GM23248 (cell line): ENCODE results near the gene PPP6R2. TPM values are rescaled to one million over a fixed set of nuclear protein-coding genes. Genes with fewer than 3 reads are reported as not detected.
"Not testable (repeated sequence)": the region's sequence is repeated elsewhere in the genome, so short reads cannot be mapped to it uniquely, and the experiment has no call there.

Source experiments
- DNase-seq: peaks from one replicate; pipeline ENCODE4 v3.0.0-alpha.2; 2015
- H2AFZ ChIP-seq: fragments of 200-600 bp; sonication (generic); 2 replicates; pipeline ENCODE4 v1.6.1; 2016; ENCODE audit warnings: antibody characterized with exemption
- H3F3A ChIP-seq: fragments of 200-600 bp; sonication (generic); 2 replicates; pipeline ENCODE4 v1.6.1; 2016; ENCODE audit warnings: mild to moderate bottlenecking, antibody characterized with exemption, mixed run types; ENCODE audit not compliant: insufficient read depth
- H3K27ac ChIP-seq: fragments of 200-600 bp; sonication (generic); 2 replicates; pipeline ENCODE4 v1.5.1; 2016; ENCODE audit warnings: mild to moderate bottlenecking
- H3K27me3 ChIP-seq: fragments of 200-600 bp; sonication (generic); replicated peaks from 2 replicates; pipeline ENCODE4 v1.6.1; 2016; ENCODE audit warnings: mild to moderate bottlenecking; ENCODE audit not compliant: insufficient read depth
- H3K36me3 ChIP-seq: fragments of 200-600 bp; sonication (generic); 2 replicates; pipeline ENCODE4 v1.6.1; 2016; ENCODE audit warnings: low read depth, mild to moderate bottlenecking
- H3K4me1 ChIP-seq: fragments of 200-600 bp; sonication (generic); 2 replicates; pipeline ENCODE4 v1.6.1; 2016; ENCODE audit warnings: mild to moderate bottlenecking; ENCODE audit not compliant: insufficient read depth
- H3K4me2 ChIP-seq: fragments of 200-600 bp; sonication (generic); one replicate; pipeline ENCODE4 v1.6.1; 2016; ENCODE audit warnings: mild to moderate bottlenecking; ENCODE audit not compliant: unreplicated experiment
- H3K4me3 ChIP-seq: fragments of 200-600 bp; sonication (generic); 2 replicates; pipeline ENCODE4 v1.5.1; 2016; ENCODE audit warnings: mild to moderate bottlenecking
- H3K79me2 ChIP-seq: fragments of 200-600 bp; sonication (generic); 2 replicates; pipeline ENCODE4 v1.6.1; 2016; ENCODE audit warnings: mild to moderate bottlenecking; ENCODE audit not compliant: insufficient read depth
- H3K9ac ChIP-seq: fragments of 200-600 bp; sonication (generic); 2 replicates; pipeline ENCODE4 v1.6.1; 2016; ENCODE audit warnings: mild to moderate bottlenecking
- H3K9me2 ChIP-seq: fragments of 200-600 bp; sonication (generic); 2 replicates; pipeline ENCODE4 v1.6.1; 2016; ENCODE audit warnings: mixed run types, mild to moderate bottlenecking, moderate library complexity; ENCODE audit not compliant: insufficient read depth
- H3K9me3 ChIP-seq: fragments of 200-600 bp; sonication (generic); one replicate; pipeline ENCODE4 v1.6.1; 2017; ENCODE audit warnings: low read depth
- H4K20me1 ChIP-seq: fragments of 200-600 bp; sonication (generic); 2 replicates; pipeline ENCODE4 v1.6.0; 2016; ENCODE audit not compliant: insufficient read depth
- EZH2 ChIP-seq: fragments of 200-600 bp; sonication (generic); IDR thresholded peaks from 2 replicates; pipeline ENCODE4 v1.6.1; 2018; ENCODE audit warnings: antibody characterized with exemption, mild to moderate bottlenecking; ENCODE audit not compliant: insufficient read depth, poor library complexity, severe bottlenecking
- EZH2phosphoT487 ChIP-seq: fragments of 200-600 bp; sonication (generic); IDR thresholded peaks from 2 replicates; pipeline ENCODE4 v1.6.1; 2018; ENCODE audit warnings: antibody characterized with exemption, moderate library complexity, mild to moderate bottlenecking, low read depth; ENCODE audit not compliant: insufficient read depth
- WGBS, 2 experiments: methylation state at CpG; one replicate each; pipeline ENCODE4 v1.1.6; 2015 to 2017; ENCODE audit warnings: low lambda C conversion rate in 2 of 2, low coverage in 1 of 2; ENCODE audit errors: missing lambda C conversion rate in 2 of 2; 5-methylcytosine and 5-hydroxymethylcytosine counted together
- in situ Hi-C: fragments of 300-500 bp; cut with MboI; formaldehyde crosslinking; loops from 2 replicates; pipeline ENCODE4 v1.15.0; 2020
- polyA plus RNA-seq: library from polyadenylated mRNA; unstranded; fragments of >200 nt; fragmentation: Nextera tagmentation; extraction: Ambion mirVana; gene quantifications from 2 replicates; pipeline ENCODE4 v1.2.1, GENCODE V29; 2016
- total RNA-seq: library from RNA; depleted of rRNA; stranded (reverse); fragments of >200 nt; shearing (Covaris generic); gene quantifications from 2 replicates; pipeline ENCODE4 v1.2.3, GENCODE V29; 2014

PPP6R2 gene
- total and polyA plus RNA-seq, 2 experiments from 2014 or later: 22.2 to 58.4 TPM

DNA sequence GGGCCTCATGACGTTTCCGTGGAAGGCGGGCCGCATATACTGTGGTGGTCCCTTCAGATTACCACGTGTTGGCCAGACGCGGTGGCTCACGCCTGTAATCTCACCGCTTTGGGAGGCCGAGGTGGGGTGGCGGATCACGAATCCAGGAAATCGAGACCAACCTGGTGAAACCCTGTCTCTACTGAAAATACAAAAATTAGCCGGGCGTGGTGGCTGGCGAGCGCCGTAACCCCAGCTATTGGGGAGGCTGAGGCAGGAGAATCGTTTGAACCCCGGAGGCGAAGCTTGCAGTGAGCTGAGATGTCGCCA is 15.5 kb upstream of the PPP6R2 start:
- no peak for DNase-seq
- 0 out of 2 replicates have a peak, but pooled peaks cover 4% of the 10 kb centered on the region for H3K4me1 ChIP-seq
- TF ChIP-seq EZH2 (no peak), EZH2phosphoT487 (no peak)
- H3K4me2 ChIP-seq: peak overlapping the region; percentile 77
- no peaks in the 10 kb centered on the region for H3K36me3 ChIP-seq
- H3K4me3 ChIP-seq: peak overlapping the region; percentile 81
- no peaks in the 10 kb centered on the region for H4K20me1 ChIP-seq
- H3K9me2 ChIP-seq: no peaks in the 10 kb centered on the region
- H3K9me3 ChIP-seq: no peaks in the 10 kb centered on the region
- H3K27ac ChIP-seq: peak overlapping the region; percentile 76
- peaks cover 26% of the 10 kb centered on the region; the same call in 1 of the 2 replicates for H3K79me2 ChIP-seq
- 36 to 43% methylated on average over 18 to 22 of the region's 22 CpGs for WGBS, 2 experiments
- peak overlapping the region; percentile 95 for H3K9ac ChIP-seq
- H2AFZ ChIP-seq: peak overlapping the region; percentile 82
- peaks cover 7% of the 10 kb centered on the region; the same call in 1 of the 2 replicates for H3F3A ChIP-seq
- no peaks in the 10 kb centered on the region for H3K27me3 ChIP-seq
- in situ Hi-C loops: no loop called here

GRCh38 chr22:50329236-50329635 is 13.9 kb upstream of the PPP6R2 start:
- Histone ChIP-seq H3K9ac (no peak overlapping the region), H3K36me3 (no peaks in the 10 kb centered on the region), H3F3A (peaks cover 7% of the 10 kb centered on the region; the same call in 1 of the 2 replicates), H3K27ac (no peak overlapping the region), H3K4me1 (0 out of 2 replicates have a peak, but pooled peaks cover 4% of the 10 kb centered on the region), H3K79me2 (peaks cover 26% of the 10 kb centered on the region; the same call in 1 of the 2 replicates), H3K9me3 (no peaks in the 10 kb centered on the region), H2AFZ (no peak overlapping the region), H3K4me2 (no peak overlapping the region), H3K9me2 (no peaks in the 10 kb centered on the region), H4K20me1 (no peaks in the 10 kb centered on the region), H3K27me3 (no peaks in the 10 kb centered on the region), H3K4me3 (no peak overlapping the region)
- TF ChIP-seq EZH2phosphoT487 (no peak), EZH2 (no peak)
- in situ Hi-C loops: no loop called here
- DNase-seq: peak; percentile 67
- 78 to 82% methylated on average over 6 of the region's 6 CpGs for WGBS, 2 experiments

GRCh38 chr22:50334433-50334832 is 8.7 kb upstream of the PPP6R2 start:
- not testable (repeated sequence) for H3K36me3 ChIP-seq, H3K27ac ChIP-seq, H3K9ac ChIP-seq, H3K4me2 ChIP-seq, DNase-seq, H3K4me3 ChIP-seq, H4K20me1 ChIP-seq, H3K9me2 ChIP-seq, H3K4me1 ChIP-seq, H3K9me3 ChIP-seq, H2AFZ ChIP-seq, H3K79me2 ChIP-seq, H3K27me3 ChIP-seq
- in situ Hi-C loops: loop anchor here (10.0 kb wide), 1 partner anchor 60 kb away; the partner anchor contains the start of gene MAPK11
- WGBS, 2 experiments: 89 to 94% methylated on average over 5 of the region's 5 CpGs
- peaks cover 13% of the 10 kb centered on the region; the same call in 1 of the 2 replicates for H3F3A ChIP-seq

DNA sequence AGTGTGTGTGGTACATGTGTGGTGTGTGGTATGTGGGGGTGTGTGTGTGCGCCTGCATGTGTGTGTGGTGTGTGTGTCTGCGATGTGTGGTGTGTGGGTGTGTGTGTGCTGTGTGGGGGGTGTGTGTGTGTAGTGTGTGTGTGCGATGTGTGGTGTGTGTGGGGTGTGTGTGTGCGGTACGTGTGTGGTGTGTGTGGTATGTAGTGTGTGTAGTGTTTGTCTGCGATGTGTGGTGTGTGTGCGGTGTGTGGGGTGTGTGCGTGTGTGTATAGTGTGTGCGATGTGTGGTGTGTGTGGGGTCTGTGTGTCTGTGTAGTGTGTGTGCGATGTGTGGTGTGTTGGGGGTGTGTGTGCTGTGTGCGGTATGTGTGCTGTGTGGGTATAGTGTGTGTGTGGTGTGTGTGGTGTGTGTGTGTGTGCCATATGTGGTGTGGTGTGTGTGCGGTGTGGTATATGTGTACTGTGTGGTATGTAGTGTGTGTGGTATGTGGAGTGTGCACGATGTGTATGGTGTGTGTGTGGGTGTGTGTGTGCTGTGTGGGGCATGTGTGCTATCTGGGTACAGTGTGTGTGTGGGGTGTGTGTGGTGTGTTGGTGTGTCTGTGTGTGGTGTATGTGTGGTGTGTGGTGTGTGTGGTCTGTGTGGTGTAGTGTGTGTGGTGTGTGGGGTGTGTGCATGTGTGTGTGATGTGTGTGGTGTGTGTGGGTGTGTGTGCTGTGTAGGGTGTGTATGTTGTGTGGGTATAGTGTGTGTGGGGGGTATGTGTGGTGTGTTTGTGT is 5.7 kb upstream of the PPP6R2 start:
- 86 to 87% methylated on average over 3 to 13 of the region's 13 CpGs for WGBS, 2 experiments

More for the DNA sequence above, 5.7 kb upstream of the PPP6R2 start:
- no peak for DNase-seq
- H3K4me3 ChIP-seq: no peak overlapping the region
- TF ChIP-seq EZH2 (no peak), EZH2phosphoT487 (no peak)
- no peaks in the 10 kb centered on the region for H3K79me2 ChIP-seq
- in situ Hi-C loops: loop anchor here (10.0 kb wide), 1 partner anchor 63 kb away; the partner anchor contains the start of gene MAPK11
- no peaks in the 10 kb centered on the region for H4K20me1 ChIP-seq
- no peaks in the 10 kb centered on the region for H3K27me3 ChIP-seq
- H2AFZ ChIP-seq: no peak overlapping the region
- no peak overlapping the region for H3K4me2 ChIP-seq
- no peaks in the 10 kb centered on the region for H3K36me3 ChIP-seq
- H3K27ac ChIP-seq: no peak overlapping the region
- no peaks in the 10 kb centered on the region for H3K9me3 ChIP-seq
- H3K4me1 ChIP-seq: no peaks in the 10 kb centered on the region
- H3F3A ChIP-seq: peaks cover 6% of the 10 kb centered on the region; the same call in 1 of the 2 replicates
- no peaks in the 10 kb centered on the region for H3K9me2 ChIP-seq
- H3K9ac ChIP-seq: no peak overlapping the region
